M059J (cell line): ENCODE data around the gene SDC3. TPM values are rescaled to one million over a fixed set of nuclear protein-coding genes. Genes with fewer than 3 reads are reported as not detected.

Experiments
- DNase-seq: peaks from one replicate; pipeline ENCODE4 v3.0.0-alpha.2; 2012; ENCODE audit warnings: low read depth
- total RNA-seq: library from RNA; depleted of rRNA; stranded (reverse); fragments of >200 nt; shearing (Covaris generic); gene quantifications from 2 replicates; pipeline ENCODE4 v1.2.3, GENCODE V29; 2014; rRNA removed

Gene SDC3
- total RNA-seq, 1 experiment from 2014 or later: 49.2 TPM

DNA sequence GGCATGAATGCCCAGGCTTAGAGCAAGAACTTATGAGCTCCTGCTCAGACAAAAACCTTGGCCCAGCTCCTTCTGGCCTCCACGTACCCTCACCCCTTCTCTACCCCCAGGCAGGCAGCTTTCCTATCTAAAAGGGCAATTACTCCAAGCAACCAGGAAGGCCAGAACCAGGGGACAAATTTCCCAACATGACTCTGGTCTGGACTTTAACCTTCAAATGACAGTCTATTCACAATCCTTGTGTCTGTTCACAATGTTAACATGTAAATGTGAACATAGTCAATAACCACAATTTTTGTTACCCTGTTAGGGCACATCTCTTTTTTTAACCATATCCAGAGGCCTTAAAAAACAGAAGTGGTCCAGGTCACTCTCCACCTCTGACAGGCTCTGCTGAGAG, 86.6 kb downstream of the SDC3 start:
- no peak for DNase-seq

DNA sequence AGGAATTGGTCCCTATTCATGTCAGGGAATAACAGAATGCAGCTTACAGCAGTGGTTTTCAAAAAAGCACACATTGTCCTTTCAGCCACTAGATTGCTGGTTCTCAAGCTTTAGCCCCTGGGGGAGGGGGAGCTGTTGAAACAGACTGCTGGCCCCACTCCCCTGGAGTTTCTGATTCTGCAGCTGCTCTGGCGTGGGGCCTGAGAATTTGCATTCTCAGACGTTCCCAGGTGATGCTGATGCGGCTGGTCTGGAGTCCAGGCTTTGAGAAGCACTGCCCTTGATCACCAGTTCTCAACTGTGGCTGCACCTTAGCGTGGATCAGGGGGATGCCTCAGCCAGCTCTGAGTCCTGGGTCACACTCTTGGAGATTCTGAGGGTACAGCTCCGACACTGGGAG, 88.3 kb downstream of the SDC3 start:
- no peak for DNase-seq

Other genes with a start within 250 kb of the SDC3 start
- gene MATN1, start 185.2 kb downstream of the SDC3 start, total RNA-seq: 0.10 TPM in 1 of 2 replicates, not detected in the other
- gene LAPTM5, start 151.0 kb downstream of the SDC3 start, total RNA-seq: 3.4 and 4.1 TPM in 2 replicates
- gene PUM1, start 157.0 kb upstream of the SDC3 start, total RNA-seq: 38.6 and 60.2 TPM in 2 replicates